ENCODE data around the gene BRIP1. TPM values are rescaled to one million over a fixed set of nuclear protein-coding genes. Genes with fewer than 3 reads are reported as not detected.

Gene BRIP1
- total RNA-seq, 1 donor, result 6.2 TPM

- Histone ChIP-seq H2AFZ (ENCODE audit: low read length) (no peak overlapping the region), H3K4me1 (ENCODE audit: insufficient read depth, low read length) (no peaks in the 10 kb centered on the region), H3K4me2 (ENCODE audit: insufficient read depth, low read length) (no peak overlapping the region), H3K79me2 (ENCODE audit: insufficient read depth, low read length) (no peaks in the 10 kb centered on the region), H3K27ac (ENCODE audit: low read depth, low read length) (no peak overlapping the region), H3K36me3 (ENCODE audit: insufficient read depth, low read length) (peaks cover 9% of the 10 kb centered on the region), H3K9me3 (ENCODE audit: low read depth, low read length) (no peaks in the 10 kb centered on the region), H3K27me3 (ENCODE audit: insufficient read depth, low read length) (no peaks in the 10 kb centered on the region), H4K20me1 (ENCODE audit: insufficient read depth, low read length) (no peaks in the 10 kb centered on the region), H3K4me3 (ENCODE audit: insufficient read depth, low read length) (no peak overlapping the region)
- no peak for TF ChIP-seq CTCF (IDR thresholded peaks at IDR 0.05; ENCODE audit: extremely low read depth, low read depth, low read length)
- DNase-seq (ENCODE audit: insufficient read length, low spot score, missing footprints), result no peak
Observed at GRCh38 chr17:61795546-61795945, 67.8 kb downstream of the BRIP1 start.

DNA sequence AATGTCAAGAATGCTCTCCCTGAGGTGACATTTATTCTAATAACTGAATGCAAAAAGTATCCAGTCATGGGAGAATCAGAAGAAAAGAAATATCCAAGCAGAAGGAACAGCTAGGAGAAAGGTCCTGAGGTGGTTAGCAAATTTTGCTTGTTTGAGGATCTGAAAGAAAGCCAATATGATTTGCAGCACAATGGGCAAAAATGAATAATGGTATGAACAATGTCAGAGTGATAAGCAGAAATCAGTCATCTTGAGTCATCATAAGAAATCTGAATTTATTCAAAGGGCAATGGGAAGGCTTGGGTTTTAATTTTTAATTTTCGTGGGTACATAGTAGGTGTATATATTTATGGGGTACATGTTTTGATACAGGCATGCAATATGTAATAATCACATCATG lies 68.5 kb downstream of the BRIP1 start:
- no peak for DNase-seq (ENCODE audit: insufficient read length, low spot score, missing footprints)
- H2AFZ ChIP-seq (ENCODE audit: low read length), result no peak overlapping the region
- H3K36me3 ChIP-seq (ENCODE audit: insufficient read depth, low read length), result peaks cover 9% of the 10 kb centered on the region
- H4K20me1 ChIP-seq (ENCODE audit: insufficient read depth, low read length), result no peaks in the 10 kb centered on the region
- no peaks in the 10 kb centered on the region for H3K27me3 ChIP-seq (ENCODE audit: insufficient read depth, low read length)
- H3K27ac ChIP-seq (ENCODE audit: low read depth, low read length), result no peak overlapping the region
- no peaks in the 10 kb centered on the region for H3K4me1 ChIP-seq (ENCODE audit: insufficient read depth, low read length)
- no peak overlapping the region for H3K4me2 ChIP-seq (ENCODE audit: insufficient read depth, low read length)
- no peaks in the 10 kb centered on the region for H3K79me2 ChIP-seq (ENCODE audit: insufficient read depth, low read length)
- no peak overlapping the region for H3K4me3 ChIP-seq (ENCODE audit: insufficient read depth, low read length)
- TF ChIP-seq CTCF (IDR thresholded peaks at IDR 0.05; ENCODE audit: extremely low read depth, low read depth, low read length), result no peak
- no peaks in the 10 kb centered on the region for H3K9me3 ChIP-seq (ENCODE audit: low read depth, low read length)

- H2AFZ ChIP-seq (ENCODE audit: low read length), result no peak overlapping the region
- H3K4me2 ChIP-seq (ENCODE audit: insufficient read depth, low read length), result no peak overlapping the region
- no peaks in the 10 kb centered on the region for H3K79me2 ChIP-seq (ENCODE audit: insufficient read depth, low read length)
- H3K4me3 ChIP-seq (ENCODE audit: insufficient read depth, low read length), result no peak overlapping the region
- no peaks in the 10 kb centered on the region for H4K20me1 ChIP-seq (ENCODE audit: insufficient read depth, low read length)
- no peaks in the 10 kb centered on the region for H3K4me1 ChIP-seq (ENCODE audit: insufficient read depth, low read length)
- H3K9me3 ChIP-seq (ENCODE audit: low read depth, low read length), result no peaks in the 10 kb centered on the region
- no peak for TF ChIP-seq CTCF (IDR thresholded peaks at IDR 0.05; ENCODE audit: extremely low read depth, low read depth, low read length)
- H3K36me3 ChIP-seq (ENCODE audit: insufficient read depth, low read length), result peaks cover 9% of the 10 kb centered on the region
- no peak overlapping the region for H3K27ac ChIP-seq (ENCODE audit: low read depth, low read length)
- DNase-seq (ENCODE audit: insufficient read length, low spot score, missing footprints), result no peak
- no peaks in the 10 kb centered on the region for H3K27me3 ChIP-seq (ENCODE audit: insufficient read depth, low read length)
Observed at GRCh38 chr17:61794242-61794641, 69.1 kb downstream of the BRIP1 start.

DNA sequence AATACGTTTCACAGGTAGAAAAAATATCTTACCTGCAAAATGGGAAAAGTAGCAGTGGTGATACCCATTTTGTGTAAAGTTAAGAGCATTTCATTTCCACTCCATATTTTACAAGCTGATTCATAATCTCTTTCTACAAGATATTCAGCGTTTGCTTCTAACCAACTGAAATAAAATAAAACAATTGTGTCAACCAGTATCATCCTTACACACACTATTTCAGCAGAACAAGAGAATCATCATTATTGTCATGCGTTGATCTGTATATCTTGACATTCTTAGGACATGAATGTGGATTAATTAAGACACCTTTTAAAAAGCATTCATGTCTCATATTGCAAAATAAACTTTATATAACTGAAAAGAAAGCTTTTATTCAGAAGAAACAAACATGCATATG lies 69.8 kb downstream of the BRIP1 start:
- Histone ChIP-seq H4K20me1 (ENCODE audit: insufficient read depth, low read length) (no peaks in the 10 kb centered on the region), H3K4me3 (ENCODE audit: insufficient read depth, low read length) (no peak overlapping the region), H3K79me2 (ENCODE audit: insufficient read depth, low read length) (no peaks in the 10 kb centered on the region), H3K27me3 (ENCODE audit: insufficient read depth, low read length) (no peaks in the 10 kb centered on the region), H3K9me3 (ENCODE audit: low read depth, low read length) (no peaks in the 10 kb centered on the region), H3K36me3 (ENCODE audit: insufficient read depth, low read length) (peaks cover 4% of the 10 kb centered on the region), H2AFZ (ENCODE audit: low read length) (no peak overlapping the region), H3K4me2 (ENCODE audit: insufficient read depth, low read length) (no peak overlapping the region), H3K4me1 (ENCODE audit: insufficient read depth, low read length) (no peaks in the 10 kb centered on the region), H3K27ac (ENCODE audit: low read depth, low read length) (no peak overlapping the region)
- TF ChIP-seq CTCF (IDR thresholded peaks at IDR 0.05; ENCODE audit: extremely low read depth, low read depth, low read length), result no peak
- DNase-seq (ENCODE audit: insufficient read length, low spot score, missing footprints), result no peak
